Colonic mucosa (tissue), 4 donors: ENCODE results near the gene PRKCH. TPM values are rescaled to one million over a fixed set of nuclear protein-coding genes. Genes with fewer than 3 reads are reported as not detected.

Experiments used
- DNase-seq: peaks from one replicate; pipeline ENCODE4 v3.0.0-alpha.2; 2020
- H3K27ac ChIP-seq: fragments of 200-600 bp; one replicate; pipeline ENCODE4 v1.8.0; 2021
- H3K27me3 ChIP-seq: fragments of 200-600 bp; one replicate; pipeline ENCODE4 v1.8.0; 2021
- H3K36me3 ChIP-seq: fragments of 200-600 bp; one replicate; pipeline ENCODE4 v1.8.0; 2021
- H3K4me1 ChIP-seq: fragments of 200-600 bp; one replicate; pipeline ENCODE4 v1.8.0; 2021; ENCODE audit warnings: mild to moderate bottlenecking
- H3K4me3 ChIP-seq: fragments of 200-600 bp; one replicate; pipeline ENCODE4 v1.8.0; 2021
- H3K9ac ChIP-seq, 2 donors: one replicate each; pipeline ENCODE4 v1.7.0; 2013; ENCODE audit warnings: control low read depth in 2 of 2, low read depth in 2 of 2, low read length in 2 of 2
- H3K9me3 ChIP-seq: fragments of 200-600 bp; one replicate; pipeline ENCODE4 v1.8.0; 2021
- intact Hi-C: fragments of 100-400 bp; cut with DNase I; formaldehyde crosslinking; loops from one replicate; pipeline ENCODE4 v1.14.1; 2022
- total RNA-seq, 2 donors: library from RNA; stranded (reverse); fragmentation: NEBNext Ultra II Directional in 1 of 2; extraction: Animal tissue kit (Norgen Biotek cat#: 25700) in 1 of 2; gene quantifications; one replicate each; pipeline ENCODE4 v1.2.1, GENCODE V29; 2021
- TF ChIP-seq, protein P1 (sequence below): fragments of 200-600 bp; IDR thresholded peaks from one replicate; pipeline ENCODE4 v1.8.0; 2022; ENCODE audit warnings: antibody characterized with exemption, mild to moderate bottlenecking
- donor health status: healthy.
- donor health status: DM: no; HTN: no; CAD: no.
- donor health status: DM: no; HTN: no; CAD: no.

The PRKCH gene
- total RNA-seq, 2 donors from 2014 or later: 11.4 to 11.5 TPM

- H3K4me1 ChIP-seq: no peaks in the 10 kb centered on the region
- no peak overlapping the region for H3K9ac ChIP-seq
- H3K4me3 ChIP-seq: no peak overlapping the region
- intact Hi-C loops: no loop called here
- peaks cover 7% of the 10 kb centered on the region for H3K27me3 ChIP-seq
- no peaks in the 10 kb centered on the region for H3K9me3 ChIP-seq
- no peak for DNase-seq
- H3K36me3 ChIP-seq: no peaks in the 10 kb centered on the region
- TF ChIP-seq, protein P1, sequence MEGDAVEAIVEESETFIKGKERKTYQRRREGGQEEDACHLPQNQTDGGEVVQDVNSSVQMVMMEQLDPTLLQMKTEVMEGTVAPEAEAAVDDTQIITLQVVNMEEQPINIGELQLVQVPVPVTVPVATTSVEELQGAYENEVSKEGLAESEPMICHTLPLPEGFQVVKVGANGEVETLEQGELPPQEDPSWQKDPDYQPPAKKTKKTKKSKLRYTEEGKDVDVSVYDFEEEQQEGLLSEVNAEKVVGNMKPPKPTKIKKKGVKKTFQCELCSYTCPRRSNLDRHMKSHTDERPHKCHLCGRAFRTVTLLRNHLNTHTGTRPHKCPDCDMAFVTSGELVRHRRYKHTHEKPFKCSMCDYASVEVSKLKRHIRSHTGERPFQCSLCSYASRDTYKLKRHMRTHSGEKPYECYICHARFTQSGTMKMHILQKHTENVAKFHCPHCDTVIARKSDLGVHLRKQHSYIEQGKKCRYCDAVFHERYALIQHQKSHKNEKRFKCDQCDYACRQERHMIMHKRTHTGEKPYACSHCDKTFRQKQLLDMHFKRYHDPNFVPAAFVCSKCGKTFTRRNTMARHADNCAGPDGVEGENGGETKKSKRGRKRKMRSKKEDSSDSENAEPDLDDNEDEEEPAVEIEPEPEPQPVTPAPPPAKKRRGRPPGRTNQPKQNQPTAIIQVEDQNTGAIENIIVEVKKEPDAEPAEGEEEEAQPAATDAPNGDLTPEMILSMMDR: no peak
- H3K27ac ChIP-seq: no peak overlapping the region
These were observed 4.8 kb downstream of the PRKCH start for GRCh38 chr14:61326146-61326545.

DNA sequence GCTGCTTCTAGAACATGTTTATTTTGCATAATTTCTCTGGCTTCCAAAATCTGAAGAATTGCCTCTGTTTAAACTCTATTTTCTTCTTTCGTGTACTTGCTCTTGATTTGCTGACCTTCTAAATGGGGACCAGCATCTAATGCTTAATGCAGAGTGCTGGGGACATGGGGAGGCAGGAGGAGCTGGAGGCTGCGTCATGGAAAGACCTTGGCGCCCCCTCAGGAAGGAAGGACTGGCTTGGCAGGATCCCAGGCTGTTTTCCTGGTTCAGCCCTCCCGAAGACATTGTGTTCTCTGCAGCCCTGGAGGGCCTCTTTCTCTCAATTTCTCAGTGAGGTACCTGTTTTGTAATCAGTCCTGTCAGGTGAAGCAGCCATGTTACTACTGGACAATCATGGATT, 5.5 kb downstream of the PRKCH start:
- H3K36me3 ChIP-seq: no peaks in the 10 kb centered on the region
- TF ChIP-seq, protein P1: no peak
- no peak overlapping the region for H3K27ac ChIP-seq
- H3K9me3 ChIP-seq: no peaks in the 10 kb centered on the region
- no peak overlapping the region for H3K9ac ChIP-seq
- no peak overlapping the region for H3K4me3 ChIP-seq
- peaks cover 7% of the 10 kb centered on the region for H3K27me3 ChIP-seq
- DNase-seq: peak; percentile 41
- no peaks in the 10 kb centered on the region for H3K4me1 ChIP-seq
- intact Hi-C loops: no loop called here

GRCh38 chr14:61328626-61329262, 7.4 kb downstream of the PRKCH start:
- H3K27ac ChIP-seq: no peak overlapping the region
- H3K4me1 ChIP-seq: no peaks in the 10 kb centered on the region
- intact Hi-C loops: no loop called here

GRCh38 chr14:61329478-61330051, 8.2 kb downstream of the PRKCH start:
- no peaks in the 10 kb centered on the region for H3K9me3 ChIP-seq
- H3K27ac ChIP-seq: peak overlapping the region; percentile 3
- H3K27me3 ChIP-seq: no peaks in the 10 kb centered on the region
- TF ChIP-seq, protein P1: no peak
- no peak overlapping the region for H3K4me3 ChIP-seq
- intact Hi-C loops: no loop called here
- no peaks in the 10 kb centered on the region for H3K36me3 ChIP-seq
- DNase-seq: no peak
- no peak overlapping the region for H3K9ac ChIP-seq
- H3K4me1 ChIP-seq: no peaks in the 10 kb centered on the region

More at GRCh38 chr14:61328626-61329262, 7.4 kb downstream of the PRKCH start:
- TF ChIP-seq, protein P1: no peak
- Histone ChIP-seq H3K4me3 (no peak overlapping the region), H3K27me3 (no peaks in the 10 kb centered on the region), H3K36me3 (no peaks in the 10 kb centered on the region), H3K9ac (no peak overlapping the region), H3K9me3 (no peaks in the 10 kb centered on the region)
- no peak for DNase-seq

DNA sequence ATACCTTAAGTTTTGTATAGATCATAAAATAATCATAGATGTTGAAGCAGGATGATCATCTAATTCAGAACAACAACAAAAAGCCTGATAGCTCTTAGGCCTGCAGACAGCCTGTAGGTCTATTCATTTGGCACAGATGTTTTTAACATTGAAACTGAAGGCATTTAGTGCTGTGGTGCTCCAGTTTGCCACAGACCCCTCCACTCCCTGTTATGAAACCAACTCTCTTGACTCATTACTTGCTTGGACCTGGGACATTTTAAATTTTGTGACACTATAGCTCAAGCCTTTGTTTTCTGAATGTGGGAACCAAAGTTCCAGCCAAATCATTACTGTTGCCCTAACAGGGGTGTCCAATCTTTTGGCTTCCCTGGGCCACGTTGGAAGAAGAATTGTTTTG, 9.1 kb downstream of the PRKCH start:
- no peaks in the 10 kb centered on the region for H3K4me1 ChIP-seq
- H3K9ac ChIP-seq: no peak overlapping the region
- no peak overlapping the region for H3K4me3 ChIP-seq
- H3K36me3 ChIP-seq: no peaks in the 10 kb centered on the region
- intact Hi-C loops: no loop called here
- no peaks in the 10 kb centered on the region for H3K9me3 ChIP-seq
- H3K27me3 ChIP-seq: no peaks in the 10 kb centered on the region
- no peak overlapping the region for H3K27ac ChIP-seq
- DNase-seq: no peak
- TF ChIP-seq, protein P1: no peak
